H1 (cell line): ENCODE data around the gene EEF1AKMT3. TPM values are rescaled to one million over a fixed set of nuclear protein-coding genes. Genes with fewer than 3 reads are reported as not detected.

Source experiments
- CTCF ChIA-PET: fragments of 300-600 bp; sonication (Branson Sonifier 250); formaldehyde crosslinking; loops from one replicate; lab custom pipeline; 2021; ENCODE audit not compliant: partially characterized antibody; lab: Charles Lee
- POLR2A ChIA-PET: fragments of 300-600 bp; sonication (Branson Sonifier 250); formaldehyde crosslinking; loops from one replicate; lab custom pipeline; 2021; ENCODE audit warnings: inconsistent platforms; ENCODE audit not compliant: partially characterized antibody; lab: Charles Lee
- DNase-seq, 2 experiments: peaks; one replicate each; pipeline versions ENCODE4 v3.0.0 to v3.0.0-alpha.2; 2010 to 2022; ENCODE audit warnings: low spot score in 2 of 2, low read depth in 1 of 2, mixed read lengths in 1 of 2
- FAIRE-seq: peaks from 2 replicates; lab custom pipeline; 2011; peaks lifted over from hg19 to GRCh38; lab: Jason Lieb, UNC
- H2AFZ ChIP-seq: 2 replicates; pipeline ENCODE4 v1.8.1; 2012; ENCODE audit warnings: low read length, inconsistent platforms
- H2AK5ac ChIP-seq: 2 replicates; pipeline ENCODE4 v1.6.1; 2013; ENCODE audit warnings: low read depth, low read length
- H2BK120ac ChIP-seq: replicated peaks from 2 replicates; pipeline ENCODE3; 2013; ENCODE audit warnings: low read depth, low read length, inconsistent platforms
- H2BK12ac ChIP-seq: 2 replicates; pipeline ENCODE4 v1.6.1; 2013; ENCODE audit warnings: low read depth, low read length
- H2BK15ac ChIP-seq: 2 replicates; pipeline ENCODE4 v1.6.1; 2013; ENCODE audit warnings: low read length
- H2BK20ac ChIP-seq: 2 replicates; pipeline ENCODE4 v1.6.1; 2013; ENCODE audit warnings: low read length
- H2BK5ac ChIP-seq: 2 replicates; pipeline ENCODE4 v1.6.1; 2013; ENCODE audit warnings: low read depth, low read length
- H3K14ac ChIP-seq: 2 replicates; pipeline ENCODE4 v1.6.1; 2013; ENCODE audit warnings: inconsistent platforms; ENCODE audit not compliant: insufficient read length
- H3K18ac ChIP-seq: 2 replicates; pipeline ENCODE4 v1.6.1; 2013; ENCODE audit warnings: low read length; ENCODE audit errors: extremely low read depth
- H3K23ac ChIP-seq: 2 replicates; pipeline ENCODE4 v1.6.1; 2013; ENCODE audit warnings: inconsistent platforms; ENCODE audit not compliant: insufficient read length
- H3K23me2 ChIP-seq: 2 replicates; pipeline ENCODE4 v1.6.1; 2013; ENCODE audit warnings: low read depth, low read length
- H3K27ac ChIP-seq: 2 replicates; pipeline ENCODE4 v1.6.1; 2011; ENCODE audit warnings: low read depth, low read length, inconsistent platforms
- H3K27me3 ChIP-seq, 4 experiments: replicated peaks in 1 of 4; 1 replicate in 1 of 4; 2 replicates in 3 of 4; pipeline versions ENCODE4 v1.6.1 to v1.8.1; 2011 to 2013; ENCODE audit warnings: low read length in 3 of 4, mild to moderate bottlenecking in 3 of 4, inconsistent platforms in 2 of 4, mixed read lengths in 2 of 4, moderate library complexity in 1 of 4; ENCODE audit not compliant: control insufficient read depth in 3 of 4, insufficient read depth in 3 of 4; ENCODE audit errors: extremely low read depth in 1 of 4
- H3K36me3 ChIP-seq, 4 experiments: 2 replicates each; pipeline versions ENCODE4 v1.6.1 to v1.8.1; 2011 to 2013; ENCODE audit warnings: mild to moderate bottlenecking in 4 of 4, low read length in 3 of 4, moderate library complexity in 2 of 4, control low read depth in 1 of 4, inconsistent platforms in 1 of 4; ENCODE audit not compliant: insufficient read depth in 4 of 4, control insufficient read depth in 2 of 4
- H3K4ac ChIP-seq: replicated peaks from 2 replicates; pipeline ENCODE3; 2013; ENCODE audit warnings: low read length, low read depth, mixed read lengths, inconsistent platforms; ENCODE audit not compliant: insufficient read length
- H3K4me1 ChIP-seq, 4 experiments: replicated peaks in 1 of 4; 1 replicate in 1 of 4; 2 replicates in 3 of 4; pipeline versions ENCODE4 v1.6.1 to v1.8.1; 2011 to 2013; ENCODE audit warnings: low read length in 3 of 4, inconsistent platforms in 2 of 4, mixed read lengths in 1 of 4; ENCODE audit not compliant: insufficient read depth in 4 of 4, control insufficient read depth in 3 of 4
- H3K4me2 ChIP-seq, 2 experiments: 2 replicates each; pipeline versions ENCODE4 v1.6.1 to v1.8.1; 2011 to 2013; ENCODE audit warnings: low read depth in 2 of 2, low read length in 2 of 2, control low read depth in 1 of 2, inconsistent platforms in 1 of 2, mild to moderate bottlenecking in 1 of 2; ENCODE audit not compliant: insufficient read depth in 1 of 2
- H3K4me3 ChIP-seq, 4 experiments: fragments of 200-600, 300-600 bp in 1 of 4; sonication (generic), shearing (Covaris generic), sonication (Bioruptor Twin) in 1 of 4; 2 replicates each; pipeline versions ENCODE4 v1.5.1 to v1.8.1; 2011 to 2016; ENCODE audit warnings: low read length in 4 of 4, low read depth in 3 of 4, control low read depth in 2 of 4, inconsistent platforms in 2 of 4, mild to moderate bottlenecking in 2 of 4, mixed read lengths in 1 of 4, moderate library complexity in 1 of 4; ENCODE audit not compliant: insufficient read depth in 2 of 4; ENCODE audit errors: extremely low read depth in 1 of 4
- H3K56ac ChIP-seq: replicated peaks from 2 replicates; pipeline ENCODE3; 2013; ENCODE audit warnings: low read depth, mild to moderate bottlenecking, mixed read lengths, low read length, inconsistent platforms; ENCODE audit not compliant: insufficient read length
- H3K79me1 ChIP-seq: 2 replicates; pipeline ENCODE4 v1.6.1; 2013; ENCODE audit warnings: low read depth, low read length, control low read depth
- H3K79me2 ChIP-seq, 2 experiments: 2 replicates each; pipeline versions ENCODE4 v1.6.1 to v1.8.1; 2012 to 2013; ENCODE audit warnings: low read length in 2 of 2, mild to moderate bottlenecking in 2 of 2, inconsistent platforms in 1 of 2; ENCODE audit not compliant: insufficient read depth in 2 of 2, control insufficient read depth in 1 of 2
- H3K9ac ChIP-seq, 4 experiments: replicated peaks in 1 of 4; 1 replicate in 1 of 4; 2 replicates in 3 of 4; pipeline versions ENCODE4 v1.6.1 to v1.8.1; 2011 to 2013; ENCODE audit warnings: low read depth in 3 of 4, low read length in 3 of 4, control low read depth in 2 of 4, mild to moderate bottlenecking in 2 of 4, moderate library complexity in 2 of 4, inconsistent platforms in 1 of 4; ENCODE audit errors: extremely low read depth in 1 of 4
- H3K9me3 ChIP-seq, 2 experiments: 2 replicates each; pipeline versions ENCODE4 v1.6.1 to v1.8.1; 2012 to 2013; ENCODE audit warnings: mild to moderate bottlenecking in 2 of 2, moderate library complexity in 2 of 2, control low read depth in 1 of 2, inconsistent platforms in 1 of 2, low read depth in 1 of 2, low read length in 1 of 2, mixed read lengths in 1 of 2; ENCODE audit not compliant: insufficient read depth in 2 of 2
- H4K20me1 ChIP-seq, 2 experiments: replicated peaks in 1 of 2; 2 replicates each; pipeline versions ENCODE3 to v1.8.1; 2011 to 2013; ENCODE audit warnings: inconsistent platforms in 2 of 2, low read length in 2 of 2, mild to moderate bottlenecking in 1 of 2; ENCODE audit not compliant: insufficient read depth in 2 of 2, control insufficient read depth in 1 of 2
- H4K5ac ChIP-seq: 2 replicates; pipeline ENCODE4 v1.6.1; 2013; ENCODE audit warnings: low read length, low read depth, mixed read lengths, inconsistent platforms; ENCODE audit not compliant: insufficient read length
- H4K8ac ChIP-seq: 2 replicates; pipeline ENCODE4 v1.8.0; 2013; ENCODE audit warnings: mild to moderate bottlenecking, moderate library complexity, low read length, inconsistent platforms; ENCODE audit not compliant: insufficient read depth; ENCODE audit errors: extremely low read depth
- H4K91ac ChIP-seq: replicated peaks from 2 replicates; pipeline ENCODE3; 2013; ENCODE audit warnings: low read length, mixed read lengths, inconsistent platforms; ENCODE audit not compliant: insufficient read length
- ASH2L ChIP-seq: fragments of 200-600, 300-600 bp; sonication (generic); IDR thresholded peaks from one replicate; pipeline ENCODE4 v1.7.1; 2017; ENCODE audit warnings: low read length
- BACH1 ChIP-seq: IDR thresholded peaks from 2 replicates; pipeline ENCODE4 v1.6.1; 2012; ENCODE audit warnings: low read length, improper control_type of control experiment
- EP300 ChIP-seq, 2 experiments: IDR thresholded peaks; 1 replicate in 1 of 2; 2 replicates in 1 of 2; pipeline ENCODE4 v1.6.1; 2011 to 2012; ENCODE audit warnings: low read depth in 2 of 2, low read length in 2 of 2, mild to moderate bottlenecking in 2 of 2, borderline replicate concordance in 1 of 2, inconsistent platforms in 1 of 2, moderate library complexity in 1 of 2
- GTF2F1 ChIP-seq: IDR thresholded peaks from 2 replicates; pipeline ENCODE4 v1.6.1; 2012; ENCODE audit warnings: low read depth, low read length, improper control_type of control experiment, borderline replicate concordance
- KDM5A ChIP-seq: fragments of 200-600 bp; IDR thresholded peaks from 2 replicates; pipeline ENCODE4 v1.7.1; 2012; ENCODE audit warnings: mild to moderate bottlenecking, low read length, inconsistent platforms, mixed read lengths
- NANOG ChIP-seq: IDR thresholded peaks from 2 replicates; pipeline ENCODE4 v1.6.1; 2011; ENCODE audit warnings: low read length, low read depth, mild to moderate bottlenecking, inconsistent platforms; ENCODE audit not compliant: insufficient read depth, poor library complexity, severe bottlenecking
- POLR2A ChIP-seq, 2 experiments: IDR thresholded peaks; 1 replicate in 1 of 2; 2 replicates in 1 of 2; pipeline ENCODE4 v1.6.1; 2011; ENCODE audit warnings: low read depth in 2 of 2, low read length in 2 of 2, mild to moderate bottlenecking in 2 of 2; ENCODE audit errors: control extremely low read depth in 1 of 2
- RNF2 ChIP-seq: fragments of 200-900, 300-1000 bp; sonication (generic); IDR thresholded peaks from 2 replicates; pipeline ENCODE4 v1.7.1; 2016; ENCODE audit warnings: borderline replicate concordance, low read depth, mild to moderate bottlenecking, antibody characterized with exemption, low read length; ENCODE audit not compliant: poor library complexity, severe bottlenecking; ENCODE audit errors: missing control alignments
- RXRA ChIP-seq: IDR thresholded peaks from 2 replicates; pipeline ENCODE4 v1.6.1; 2011; ENCODE audit warnings: low read depth, mild to moderate bottlenecking, low read length, moderate library complexity; ENCODE audit not compliant: insufficient read depth
- SAP30 ChIP-seq: fragments of 300-600 bp; sonication (generic); IDR thresholded peaks from 2 replicates; pipeline ENCODE4 v1.7.1; 2012; ENCODE audit warnings: low read length, moderate library complexity, mild to moderate bottlenecking, inconsistent platforms; ENCODE audit not compliant: insufficient read depth, insufficient replicate concordance
- SP4 ChIP-seq: IDR thresholded peaks from 2 replicates; pipeline ENCODE4 v1.6.1; 2012; ENCODE audit warnings: low read length, inconsistent platforms
- SRF ChIP-seq: IDR thresholded peaks from 2 replicates; pipeline ENCODE4 v1.6.1; 2011; ENCODE audit warnings: mild to moderate bottlenecking, low read depth, low read length, moderate library complexity
- WGBS, 2 experiments: shearing (Covaris generic) in 1 of 2; methylation state at CpG; one replicate each; pipeline versions ENCODE4 v1.1.6 to v1.1.7; 2013 to 2015; ENCODE audit warnings: low lambda C conversion rate in 2 of 2, mixed read lengths in 2 of 2, inconsistent platforms in 1 of 2, low coverage in 1 of 2, missing lambda C conversion rate in 1 of 2; ENCODE audit not compliant: insufficient replicate concordance in 2 of 2, insufficient coverage in 1 of 2, insufficient read length in 1 of 2; ENCODE audit errors: extremely low coverage in 1 of 2, missing lambda C conversion rate in 1 of 2; 5-methylcytosine and 5-hydroxymethylcytosine counted together
- polyA plus RNA-seq, 7 experiments: library from polyadenylated mRNA; depleted of rRNA in 3 of 7; stranded (reverse) in 5 of 7; unstranded in 2 of 7; fragments of >200 nt in 5 of 7; fragments of 200-250 nt in 2 of 7; gene quantifications; 1 replicate in 5 of 7; 2 replicates in 1 of 7; 4 replicates in 1 of 7; pipeline versions ENCODE4 v1.2.1 to v1.2.3, GENCODE V29; 2011 to 2013; ENCODE audit warnings: missing spikeins in 2 of 7, mixed read lengths in 2 of 7
- total RNA-seq: library from RNA; stranded (reverse); fragmentation: NEBNext Ultra II Directional; extraction: Animal tissue kit (Norgen Biotek cat#: 25700); gene quantifications from 2 replicates; pipeline ENCODE4 v1.2.1, GENCODE V29; 2021
- TF ChIP-seq, protein P1 (sequence below): IDR thresholded peaks from 2 replicates; pipeline ENCODE4 v1.6.1; 2012; ENCODE audit warnings: inconsistent platforms

EEF1AKMT3 gene
- total and polyA plus RNA-seq, 2 of the 8 experiments (the other 6 are each of a cell fraction or from before 2014, with no cell fraction given): 3.1 to 4.4 TPM

- WGBS, 2 experiments: 81% methylated on average over 1 of the region's 1 CpG; no CpG with 5 or more reads in 1 of the 2 experiments
- Histone ChIP-seq H4K91ac (no peak overlapping the region), H2BK15ac (no peak overlapping the region), H2BK12ac (no peak overlapping the region), H3K18ac (no peak overlapping the region), H3K79me1 (no peaks in the 10 kb centered on the region), H3K4ac (no peak overlapping the region), H3K4me2 (no peak overlapping the region), H3K36me3 (peaks cover 0 to 3% (median 0%) of the 10 kb centered on the region in 4 experiments; a peak in 2 of 8 replicates), H3K14ac (no peak overlapping the region), H2AK5ac (no peak overlapping the region), H2BK5ac (no peak overlapping the region), H2AFZ (no peak overlapping the region), H3K23ac (no peak overlapping the region), H4K20me1 (no peaks in the 10 kb centered on the region), H3K23me2 (peaks cover 2% of the 10 kb centered on the region; the same call in 1 of the 2 replicates), H3K9ac (no peak overlapping the region), H4K8ac (no peak overlapping the region), H3K27ac (no peak overlapping the region), H3K79me2 (peaks cover 0 to 16% of the 10 kb centered on the region in 2 experiments; a peak in 2 of 4 replicates), H3K27me3 (no peaks in the 10 kb centered on the region), H2BK120ac (no peak overlapping the region), H2BK20ac (no peak overlapping the region), H3K56ac (no peak overlapping the region), H3K9me3 (no peaks in the 10 kb centered on the region), H3K4me1 (no peaks in the 10 kb centered on the region), H4K5ac (no peak overlapping the region), H3K4me3 (no peak overlapping the region)
- CTCF ChIA-PET: interaction anchor here (1.1 to 4.7 kb wide), 6 partner anchors 9 to 53 kb away, joined by 3 to 28 read pairs (median 12); partner anchors contain the start of gene CYP27B1
- DNase-seq (no peak), FAIRE-seq (no peak)
- POLR2A ChIA-PET: interaction anchor here (1.0 to 1.6 kb wide), 5 partner anchors 8 to 28 kb away, joined by 3 to 6 read pairs (median 4); partner anchors contain the start of genes CDK4, CYP27B1, EEF1AKMT3 and METTL1
- TF ChIP-seq SP4 (no peak), KDM5A (no peak), GTF2F1 (no peak), SRF (no peak), RXRA (no peak), BACH1 (no peak), ASH2L (no peak), RNF2 (no peak), NANOG (no peak), SAP30 (no peak), POLR2A (IDR thresholded peaks at IDR 0.05; ENCODE audit: control extremely low read depth in 1 of 2, low read depth in 2 of 2, low read length in 2 of 2) (no peak), EP300 (IDR thresholded peaks at IDR 0.05; ENCODE audit: borderline replicate concordance in 1 of 2, low read depth in 2 of 2, low read length in 2 of 2) (no peak)
- TF ChIP-seq, protein P1, sequence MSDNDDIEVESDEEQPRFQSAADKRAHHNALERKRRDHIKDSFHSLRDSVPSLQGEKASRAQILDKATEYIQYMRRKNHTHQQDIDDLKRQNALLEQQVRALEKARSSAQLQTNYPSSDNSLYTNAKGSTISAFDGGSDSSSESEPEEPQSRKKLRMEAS: no peak
Measured at GRCh38 chr12:57779736-57780135, 7.3 kb downstream of the EEF1AKMT3 start.
